Activated T-helper 17 cell treated with anti-CD3 and anti-CD28 coated beads, Interleukin-2, amount 50 U/mL, for 72 hours (primary cell): ENCODE measurements around the gene PYGO2. TPM values are rescaled to one million over a fixed set of nuclear protein-coding genes. Genes with fewer than 3 reads are reported as not detected.
A peak's percentile ranks its signal among the peaks of the same experiment; 100 is the strongest.
"Not testable (repeated sequence)": the region's sequence is repeated elsewhere in the genome, so short reads cannot be mapped to it uniquely, and the experiment has no call there.

Experiments used
- ATAC-seq: fragments of 150-1000 bp; cut with Tn5 transposase; replicated peaks from 2 replicates; pipeline ENCODE4 v1.10.0; 2021; ENCODE audit warnings: mild to moderate bottlenecking, moderate library complexity
- H3K27ac Mint-ChIP-seq: one replicate; pipeline ENCODE4 v1.8.0; 2022; ENCODE audit warnings: mixed read lengths
- H3K27me3 Mint-ChIP-seq: one replicate; pipeline ENCODE4 v1.8.0; 2022; ENCODE audit warnings: mixed read lengths
- H3K36me3 Mint-ChIP-seq: one replicate; pipeline ENCODE4 v1.8.0; 2022; ENCODE audit warnings: low read depth, mild to moderate bottlenecking, mixed read lengths
- H3K4me1 Mint-ChIP-seq: one replicate; pipeline ENCODE4 v1.8.0; 2022; ENCODE audit warnings: mixed read lengths
- H3K4me3 Mint-ChIP-seq: one replicate; pipeline ENCODE4 v1.8.0; 2022; ENCODE audit warnings: mild to moderate bottlenecking, mixed read lengths
- H3K9me3 Mint-ChIP-seq: one replicate; pipeline ENCODE4 v1.8.0; 2022; ENCODE audit warnings: mixed read lengths
- total RNA-seq, 2 donors: library from RNA; stranded (reverse); gene quantifications; one replicate each; pipeline ENCODE4 v1.2.3, GENCODE V29; 2022

The PYGO2 gene
- total RNA-seq, 2 donors from 2014 or later: 35.6 to 39.2 TPM

- peak within 1 kb of the TSS; percentile 71 for H3K27ac Mint-ChIP-seq
Observed at GRCh38 chr1:154993572-154994268, 32.1 kb upstream of the PYGO2 start, which contains the start of gene LENEP. Gene LENEP, plus strand, starts transcription at chr1:154993586. Its CDS starts 22 bp downstream, at chr1:154993608.

GRCh38 chr1:154992721-154993571, 31.4 kb upstream of the PYGO2 start:
- no peaks in the 10 kb centered on the region for H3K9me3 Mint-ChIP-seq
- no peak overlapping the region for H3K27ac Mint-ChIP-seq
- peaks cover 45% of the 10 kb centered on the region for H3K36me3 Mint-ChIP-seq
- H3K4me1 Mint-ChIP-seq: peaks cover 31% of the 10 kb centered on the region
- no peak for ATAC-seq
- H3K4me3 Mint-ChIP-seq: no peak overlapping the region
- H3K27me3 Mint-ChIP-seq: no peaks in the 10 kb centered on the region

More at GRCh38 chr1:154993572-154994268, 32.1 kb upstream of the PYGO2 start, which contains the start of gene LENEP:
- Mint-ChIP-seq H3K36me3 (peaks cover 37% of the 10 kb centered on the region), H3K4me1 (peaks cover 31% of the 10 kb centered on the region), H3K9me3 (no peaks in the 10 kb centered on the region), H3K27me3 (no peaks in the 10 kb centered on the region), H3K4me3 (no peak within 1 kb of the TSS)
- no peak for ATAC-seq

- H3K36me3 Mint-ChIP-seq: peaks cover 66% of the 10 kb centered on the region
- peaks cover 14% of the 10 kb centered on the region for H3K4me1 Mint-ChIP-seq
- H3K4me3 Mint-ChIP-seq: no peak overlapping the region
- no peak for ATAC-seq
- no peak overlapping the region for H3K27ac Mint-ChIP-seq
- H3K9me3 Mint-ChIP-seq: no peaks in the 10 kb centered on the region
- H3K27me3 Mint-ChIP-seq: no peaks in the 10 kb centered on the region
Observed at GRCh38 chr1:154990276-154990675, 28.7 kb upstream of the PYGO2 start.

- H3K4me3 Mint-ChIP-seq: no peak overlapping the region
- peaks cover 9% of the 10 kb centered on the region for H3K4me1 Mint-ChIP-seq
- peaks cover 72% of the 10 kb centered on the region for H3K36me3 Mint-ChIP-seq
- no peak overlapping the region for H3K27ac Mint-ChIP-seq
- H3K27me3 Mint-ChIP-seq: no peaks in the 10 kb centered on the region
- no peak for ATAC-seq
- H3K9me3 Mint-ChIP-seq: no peaks in the 10 kb centered on the region
Observed at GRCh38 chr1:154989195-154989860, 27.7 kb upstream of the PYGO2 start.

- Mint-ChIP-seq H3K27ac (no peak overlapping the region), H3K27me3 (no peaks in the 10 kb centered on the region), H3K9me3 (no peaks in the 10 kb centered on the region), H3K4me3 (no peak overlapping the region), H3K4me1 (peaks cover 4% of the 10 kb centered on the region), H3K36me3 (peaks cover 77% of the 10 kb centered on the region)
- ATAC-seq: no peak
Observed at GRCh38 chr1:154988058-154988954, 26.7 kb upstream of the PYGO2 start.

- no peak overlapping the region for H3K4me3 Mint-ChIP-seq
- H3K9me3 Mint-ChIP-seq: no peaks in the 10 kb centered on the region
- H3K36me3 Mint-ChIP-seq: peaks cover 72% of the 10 kb centered on the region
- no peaks in the 10 kb centered on the region for H3K27me3 Mint-ChIP-seq
- peaks cover 4% of the 10 kb centered on the region for H3K4me1 Mint-ChIP-seq
- no peak overlapping the region for H3K27ac Mint-ChIP-seq
- no peak for ATAC-seq
Observed at GRCh38 chr1:154987326-154987725, 25.7 kb upstream of the PYGO2 start.

- not testable (repeated sequence) for H3K9me3 Mint-ChIP-seq, ATAC-seq, H3K27me3 Mint-ChIP-seq, H3K4me1 Mint-ChIP-seq, H3K4me3 Mint-ChIP-seq, H3K27ac Mint-ChIP-seq
- H3K36me3 Mint-ChIP-seq: peaks cover 69% of the 10 kb centered on the region
Observed at GRCh38 chr1:154986736-154987135, 25.2 kb upstream of the PYGO2 start.

- Mint-ChIP-seq H3K27ac (no peak overlapping the region), H3K4me3 (no peak overlapping the region), H3K4me1 (peaks cover 13% of the 10 kb centered on the region), H3K9me3 (no peaks in the 10 kb centered on the region), H3K27me3 (no peaks in the 10 kb centered on the region), H3K36me3 (peaks cover 61% of the 10 kb centered on the region)
- no peak for ATAC-seq
Observed at GRCh38 chr1:154983776-154984466, 22.3 kb upstream of the PYGO2 start.

GRCh38 chr1:154982897-154983648, 21.5 kb upstream of the PYGO2 start, which contains the start of gene FLAD1:
Gene FLAD1, plus strand, starts transcription at chr1:154983344. Its CDS starts 351 bp downstream, at chr1:154983695.
- peak; percentile 99 for ATAC-seq
- Mint-ChIP-seq H3K4me3 (no peak within 1 kb of the TSS), H3K27me3 (no peaks in the 10 kb centered on the region), H3K4me1 (peaks cover 9% of the 10 kb centered on the region), H3K9me3 (no peaks in the 10 kb centered on the region), H3K27ac (no peak within 1 kb of the TSS), H3K36me3 (peaks cover 61% of the 10 kb centered on the region)

GRCh38 chr1:154982341-154982740, 20.8 kb upstream of the PYGO2 start:
- H3K4me3 Mint-ChIP-seq: no peak overlapping the region
- no peaks in the 10 kb centered on the region for H3K27me3 Mint-ChIP-seq
- H3K36me3 Mint-ChIP-seq: peaks cover 61% of the 10 kb centered on the region
- no peaks in the 10 kb centered on the region for H3K9me3 Mint-ChIP-seq
- ATAC-seq: no peak
- no peak overlapping the region for H3K27ac Mint-ChIP-seq
- peaks cover 9% of the 10 kb centered on the region for H3K4me1 Mint-ChIP-seq

GRCh38 chr1:154978360-154978759, 16.8 kb upstream of the PYGO2 start:
- no peaks in the 10 kb centered on the region for H3K27me3 Mint-ChIP-seq
- ATAC-seq: no peak
- peaks cover 45% of the 10 kb centered on the region for H3K36me3 Mint-ChIP-seq
- no peak overlapping the region for H3K4me3 Mint-ChIP-seq
- no peak overlapping the region for H3K27ac Mint-ChIP-seq
- H3K9me3 Mint-ChIP-seq: no peaks in the 10 kb centered on the region
- H3K4me1 Mint-ChIP-seq: peaks cover 14% of the 10 kb centered on the region

- ATAC-seq, H3K27me3 Mint-ChIP-seq, H3K9me3 Mint-ChIP-seq, H3K4me3 Mint-ChIP-seq: not testable (repeated sequence)
- H3K27ac Mint-ChIP-seq: peak overlapping the region; percentile 61
- peaks cover 14% of the 10 kb centered on the region for H3K4me1 Mint-ChIP-seq
- peaks cover 48% of the 10 kb centered on the region for H3K36me3 Mint-ChIP-seq
Observed at GRCh38 chr1:154977762-154978161, 16.2 kb upstream of the PYGO2 start.
